Panc1 (cell line): ENCODE data around the gene KIAA0408. TPM values are rescaled to one million over a fixed set of nuclear protein-coding genes. Genes with fewer than 3 reads are reported as not detected.
"Not testable (repeated sequence)": the region's sequence is repeated elsewhere in the genome, so short reads cannot be mapped to it uniquely, and the experiment has no call there.

Experiments used
- ATAC-seq: fragments of 200-7000 bp; cut with Tn5 transposase; 2 replicates; pipeline ENCODE4 v1.9.1; 2020; ENCODE audit warnings: mild to moderate bottlenecking, moderate library complexity
- BruUV-seq: library from RNA; stranded (reverse); fragments of 400-500 nt; replicated peaks from 2 replicates; lab custom pipeline; 2021; lab: Mats Ljungman, UMichigan
- CTCF ChIA-PET: fragments of 300-600 bp; sonication (Branson Sonifier 250); formaldehyde crosslinking; loops from one replicate; lab custom pipeline; 2022; ENCODE audit warnings: antibody characterized with exemption; lab: Charles Lee
- POLR2A ChIA-PET: fragments of 300-600 bp; sonication (Branson Sonifier 250); formaldehyde crosslinking; loops from one replicate; lab custom pipeline; 2022; ENCODE audit warnings: antibody characterized with exemption; lab: Charles Lee
- DNase-seq: peaks from one replicate; pipeline ENCODE4 v3.0.0-alpha.2; 2010; ENCODE audit warnings: low read depth, low spot score
- H3K27ac ChIP-seq: 2 replicates; pipeline ENCODE4 v1.5.1; 2011; ENCODE audit warnings: mild to moderate bottlenecking, low read length, inconsistent platforms
- H3K27me3 ChIP-seq: fragments of 200-500 bp; sonication (Bioruptor generic); 2 replicates; pipeline ENCODE4 v1.6.0; 2014; ENCODE audit warnings: low read length, inconsistent platforms; ENCODE audit not compliant: control insufficient read depth, insufficient read depth
- H3K36me3 ChIP-seq: fragments of 200-500 bp; sonication (Bioruptor generic); 2 replicates; pipeline ENCODE4 v1.5.1; 2014; ENCODE audit warnings: inconsistent platforms, mild to moderate bottlenecking, low read length, moderate library complexity; ENCODE audit not compliant: control insufficient read depth, insufficient read depth
- H3K4me1 ChIP-seq: 2 replicates; pipeline ENCODE4 v1.5.1; 2011; ENCODE audit warnings: inconsistent platforms, mild to moderate bottlenecking, low read length, moderate library complexity; ENCODE audit not compliant: control insufficient read depth, insufficient read depth
- H3K4me3 ChIP-seq, 2 experiments: 2 replicates each; pipeline ENCODE4 v1.5.1; 2011 to 2012; ENCODE audit warnings: low read depth in 2 of 2, low read length in 2 of 2, mild to moderate bottlenecking in 2 of 2, inconsistent platforms in 1 of 2, moderate library complexity in 1 of 2
- H3K9me3 ChIP-seq: fragments of 200-500 bp; sonication (Bioruptor generic); 2 replicates; pipeline ENCODE4 v1.5.1; 2014; ENCODE audit warnings: low read depth, mild to moderate bottlenecking, inconsistent platforms, low read length, moderate library complexity; ENCODE audit not compliant: control insufficient read depth, insufficient read depth
- in situ Hi-C: cut with HindIII; loops from 2 replicates; pipeline ENCODE4 v1.10.0; 2016; ENCODE audit warnings: low sequenced_read_pairs, low pct_unique_long_range_greater_than_20kb
- intact Hi-C: fragments of 100-400 bp; cut with micrococcal nuclease; formaldehyde crosslinking; loops from one replicate; pipeline ENCODE4 v1.10.0; 2022; ENCODE audit not compliant: unreplicated experiment
- total RNA-seq: library from RNA; stranded (reverse); gene quantifications from one replicate; pipeline ENCODE4 v1.2.1, GENCODE V29; 2021; ENCODE audit not compliant: unreplicated experiment

The KIAA0408 gene
- total RNA-seq, 1 experiment from 2014 or later = 0.90 TPM

DNA sequence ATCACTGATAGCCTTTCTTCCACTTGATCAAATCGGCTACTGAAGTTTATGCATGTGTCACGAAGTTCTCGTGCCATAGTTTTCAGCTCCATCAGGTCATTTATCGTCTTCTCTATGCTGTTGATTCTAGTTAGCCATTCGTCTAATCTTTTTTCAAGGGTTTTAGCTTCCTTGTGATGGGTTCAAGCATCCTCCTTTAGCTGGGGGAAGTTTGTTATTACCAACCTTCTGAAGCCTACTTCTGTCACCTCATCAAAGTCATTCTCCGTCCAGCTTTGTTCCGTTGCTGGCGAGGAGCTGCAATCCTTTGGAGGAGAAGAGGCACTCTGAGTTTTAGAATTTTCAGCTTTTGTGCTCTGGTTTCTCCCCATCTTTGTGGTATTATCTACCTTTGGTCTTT is 47.2 kb downstream of the KIAA0408 start:
- in situ Hi-C loops, DNase-seq, H3K27ac ChIP-seq, intact Hi-C loops, ATAC-seq, H3K4me1 ChIP-seq, H3K27me3 ChIP-seq, BruUV-seq, H3K4me3 ChIP-seq, H3K36me3 ChIP-seq, CTCF ChIA-PET, POLR2A ChIA-PET, H3K9me3 ChIP-seq: not testable (repeated sequence)

Other genes with a start within 250 kb of the KIAA0408 start
- gene RNF146, start 192.5 kb downstream of the KIAA0408 start, total RNA-seq = 43.1 TPM
- 81.9 TPM for gene ECHDC1, start 115.8 kb downstream of the KIAA0408 start, total RNA-seq
- not detected for gene C6orf58, start 117.8 kb upstream of the KIAA0408 start, total RNA-seq